ENCODE measurements around the gene FAM241A.
"Not testable (repeated sequence)": the region's sequence is repeated elsewhere in the genome, so short reads cannot be mapped to it uniquely, and the experiment has no call there.

GRCh38 chr4:112163706-112164105 lies 18.5 kb downstream of the FAM241A start:
- TF ChIP-seq, protein P1, sequence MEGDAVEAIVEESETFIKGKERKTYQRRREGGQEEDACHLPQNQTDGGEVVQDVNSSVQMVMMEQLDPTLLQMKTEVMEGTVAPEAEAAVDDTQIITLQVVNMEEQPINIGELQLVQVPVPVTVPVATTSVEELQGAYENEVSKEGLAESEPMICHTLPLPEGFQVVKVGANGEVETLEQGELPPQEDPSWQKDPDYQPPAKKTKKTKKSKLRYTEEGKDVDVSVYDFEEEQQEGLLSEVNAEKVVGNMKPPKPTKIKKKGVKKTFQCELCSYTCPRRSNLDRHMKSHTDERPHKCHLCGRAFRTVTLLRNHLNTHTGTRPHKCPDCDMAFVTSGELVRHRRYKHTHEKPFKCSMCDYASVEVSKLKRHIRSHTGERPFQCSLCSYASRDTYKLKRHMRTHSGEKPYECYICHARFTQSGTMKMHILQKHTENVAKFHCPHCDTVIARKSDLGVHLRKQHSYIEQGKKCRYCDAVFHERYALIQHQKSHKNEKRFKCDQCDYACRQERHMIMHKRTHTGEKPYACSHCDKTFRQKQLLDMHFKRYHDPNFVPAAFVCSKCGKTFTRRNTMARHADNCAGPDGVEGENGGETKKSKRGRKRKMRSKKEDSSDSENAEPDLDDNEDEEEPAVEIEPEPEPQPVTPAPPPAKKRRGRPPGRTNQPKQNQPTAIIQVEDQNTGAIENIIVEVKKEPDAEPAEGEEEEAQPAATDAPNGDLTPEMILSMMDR (IDR thresholded peaks at IDR 0.05): not testable (repeated sequence)
- not testable (repeated sequence) for TF ChIP-seq POLR2AphosphoS5 (IDR thresholded peaks at IDR 0.05; ENCODE audit: low read depth, low read length); REST (IDR thresholded peaks at IDR 0.05; ENCODE audit: insufficient read depth in 1 of 2, low read depth in 2 of 2, low read length in 1 of 2); SIN3A (IDR thresholded peaks at IDR 0.05; ENCODE audit: borderline replicate concordance, insufficient read depth, low read depth, low read length)

Measured in Panc1 (cell line).